Upper lobe of left lung (tissue), 6 donors: ENCODE measurements around the gene ELOF1. TPM values are rescaled to one million over a fixed set of nuclear protein-coding genes. Genes with fewer than 3 reads are reported as not detected.

Source experiments
- ATAC-seq, 2 donors: fragments of 200-7000 bp; cut with Tn5 transposase; one replicate each; pipeline ENCODE4 v1.9.1; 2022; ENCODE audit warnings: mild to moderate bottlenecking in 2 of 2, moderate library complexity in 2 of 2; ENCODE audit not compliant: low FRiP score in 2 of 2
- DNase-seq, 2 donors: peaks; one replicate each; pipeline ENCODE4 v3.0.0-alpha.2; 2019 to 2020
- H3K27ac ChIP-seq, 4 donors: fragments of 200-600 bp; sonication (generic); one replicate each; pipeline ENCODE4 v1.5.1; 2016 to 2019
- H3K27me3 ChIP-seq, 4 donors: fragments of 200-600 bp; sonication (generic); one replicate each; pipeline ENCODE4 v1.5.1; 2017 to 2019
- H3K36me3 ChIP-seq, 4 donors: fragments of 200-600 bp; sonication (generic); one replicate each; pipeline ENCODE4 v1.5.1; 2016 to 2019
- H3K4me1 ChIP-seq, 4 donors: fragments of 200-600 bp; sonication (generic); one replicate each; pipeline ENCODE4 v1.5.1; 2018 to 2019
- H3K4me3 ChIP-seq, 4 donors: fragments of 200-600 bp; sonication (generic); one replicate each; pipeline ENCODE4 v1.5.1; 2017 to 2019; ENCODE audit warnings: mild to moderate bottlenecking in 2 of 4, moderate library complexity in 1 of 4
- H3K9me3 ChIP-seq, 4 donors: fragments of 200-600 bp; sonication (generic); one replicate each; pipeline ENCODE4 v1.5.1; 2018 to 2019
- CTCF ChIP-seq, 6 experiments: fragments of 450-650 bp in 4 of 6; fragments of 200-600 bp in 2 of 6; sonication (generic) in 2 of 6; IDR thresholded peaks; one replicate each; pipeline ENCODE4 v1.5.1; 2016 to 2019; ENCODE audit warnings: antibody characterized with exemption in 6 of 6
- EP300 ChIP-seq, 4 donors: sonication (generic); formaldehyde crosslinking; IDR thresholded peaks; one replicate each; pipeline ENCODE4 v1.5.1; 2017; ENCODE audit warnings: antibody characterized with exemption in 4 of 4, control low read depth in 2 of 4
- POLR2A ChIP-seq, 4 donors: fragments of 450-650 bp; IDR thresholded peaks; one replicate each; pipeline ENCODE4 v1.5.1; 2016 to 2017; ENCODE audit warnings: antibody characterized with exemption in 4 of 4, mild to moderate bottlenecking in 2 of 4
- POLR2AphosphoS5 ChIP-seq, 2 donors: sonication (generic); formaldehyde crosslinking; IDR thresholded peaks; one replicate each; pipeline ENCODE4 v1.5.1; 2017; ENCODE audit warnings: antibody characterized with exemption in 2 of 2
- WGBS, 2 donors: methylation state at CpG; one replicate each; pipeline ENCODE4 v1.1.5; 2017 to 2018; 5-methylcytosine and 5-hydroxymethylcytosine counted together
- total RNA-seq, 6 donors: library from RNA; depleted of rRNA in 4 of 6; stranded (reverse); fragments of >200 nt in 4 of 6; gene quantifications; one replicate each; pipeline versions ENCODE4 v1.1.0 to v1.2.1, GENCODE V29; 2016 to 2021
- donor health status: DM: no; HTN: no; CAD: no; lungs with moderate emphysema.
- donor health status: DM: no; HTN: yes; CAD: no; lungs with severe emphysema.

Gene ELOF1
- total RNA-seq, 6 donors from 2014 or later = 21.0 to 58.3 (median 42.9) TPM

- Histone ChIP-seq H3K27ac (peak overlapping the region; percentile 13 to 91 (median 70)), H3K4me1 (peaks cover 37 to 46% (median 39%) of the 10 kb centered on the region in 4 donors), H3K36me3 (peaks cover 0 to 4% (median under 1%) of the 10 kb centered on the region in 4 donors), H3K9me3 (no peaks in the 10 kb centered on the region), H3K27me3 (peaks cover 0 to 4% (median 0%) of the 10 kb centered on the region in 4 donors), H3K4me3 (peak overlapping the region; percentile 35 to 61 (median 54))
- 15 to 40% methylated on average over 5 to 55 of the region's 62 CpGs for WGBS, 2 donors
- TF ChIP-seq EP300 (IDR thresholded peaks at IDR 0.05) (peak in 2 of 4 donors; percentile 22 to 60), CTCF (IDR thresholded peaks at IDR 0.05) (no peak), POLR2AphosphoS5 (IDR thresholded peaks at IDR 0.05) (peak in 1 of 2 donors; percentile 76), POLR2A (IDR thresholded peaks at IDR 0.05) (peak in 1 of 4 donors; percentile 82)
- peak; percentile 86 to 89 for DNase-seq
- peak; percentile 47 to 64 for ATAC-seq
Measured at GRCh38 chr19:11578258-11579142, 19.5 kb upstream of the ELOF1 start.

- no peak for TF ChIP-seq CTCF (IDR thresholded peaks at IDR 0.05)
- TF ChIP-seq EP300 (IDR thresholded peaks at IDR 0.05) = no peak
- TF ChIP-seq POLR2A (IDR thresholded peaks at IDR 0.05) = peak in 1 of 4 donors; percentile 60
- TF ChIP-seq POLR2AphosphoS5 (IDR thresholded peaks at IDR 0.05) = no peak
- peaks cover 37 to 46% (median 38%) of the 10 kb centered on the region in 4 donors for H3K4me1 ChIP-seq
- peak within 1 kb of the TSS; percentile 35 to 61 (median 54) for H3K4me3 ChIP-seq
- DNase-seq = peak in 1 of 2 donors; percentile 46
- H3K27ac ChIP-seq = peak within 1 kb of the TSS; percentile 35 to 91 (median 70)
- WGBS, 2 donors = 81 to 86% methylated on average over 4 to 16 of the region's 18 CpGs
- H3K9me3 ChIP-seq = no peaks in the 10 kb centered on the region
- peaks cover 0 to 4% (median 0%) of the 10 kb centered on the region in 4 donors for H3K27me3 ChIP-seq
- ATAC-seq = peak; percentile 42 to 51
- H3K36me3 ChIP-seq = peaks cover 0 to 4% (median under 1%) of the 10 kb centered on the region in 4 donors
Measured at GRCh38 chr19:11577451-11578257, 18.6 kb upstream of the ELOF1 start, which contains the start of gene ACP5. Gene ACP5 (minus strand): TSS chr19:11577645. CDS start chr19:11577317, 328 bp downstream.

- H3K27ac ChIP-seq = peak overlapping the region; percentile 3 to 91 (median 60)
- H3K36me3 ChIP-seq = peaks cover 0 to 4% (median under 1%) of the 10 kb centered on the region in 4 donors
- peak overlapping the region in 3 of 4 donors; percentile 53 to 61 (median 55) for H3K4me3 ChIP-seq
Measured at GRCh38 chr19:11576227-11576626, 17.2 kb upstream of the ELOF1 start.

More at GRCh38 chr19:11576227-11576626, 17.2 kb upstream of the ELOF1 start:
- 66 to 78% methylated on average over 6 to 15 of the region's 15 CpGs for WGBS, 2 donors
- ATAC-seq (no peak), DNase-seq (peak; percentile 40 to 85)
- no peak for TF ChIP-seq EP300 (IDR thresholded peaks at IDR 0.05)
- TF ChIP-seq POLR2A (IDR thresholded peaks at IDR 0.05) = peak in 1 of 4 donors; percentile 35
- no peak for TF ChIP-seq CTCF (IDR thresholded peaks at IDR 0.05)
- TF ChIP-seq POLR2AphosphoS5 (IDR thresholded peaks at IDR 0.05) = peak in 1 of 2 donors; percentile 36
- Histone ChIP-seq H3K4me1 (peaks cover 25 to 38% (median 28%) of the 10 kb centered on the region in 4 donors), H3K27me3 (peaks cover 0 to 4% (median 0%) of the 10 kb centered on the region in 4 donors), H3K9me3 (no peaks in the 10 kb centered on the region)
